K562 (cell line): ENCODE data around the gene MAST4. TPM values are rescaled to one million over a fixed set of nuclear protein-coding genes. Genes with fewer than 3 reads are reported as not detected.

Experiments used
- ATAC-seq: fragments of 200-7000 bp; cut with Tn5 transposase; 3 replicates; pipeline ENCODE4 v1.9.1; 2020; ENCODE audit warnings: moderate library complexity
- BruUV-seq: library from RNA; stranded (reverse); fragments of 400-500 nt; replicated peaks from 2 replicates; lab custom pipeline; 2021; lab: Mats Ljungman, UMichigan
- CTCF ChIA-PET: fragments of 300-600 bp; formaldehyde crosslinking; extraction: SDS; loops from one replicate; lab custom pipeline; 2021; ENCODE audit warnings: low intra/inter-chr PET ratio; lab: Yijun Ruan, JAX
- POLR2A ChIA-PET: fragments of 300-600, 350-650 bp; sonication (Branson Sonifier 250); formaldehyde crosslinking; extraction: SDS; loops from one replicate; lab custom pipeline; 2021; ENCODE audit warnings: antibody characterized with exemption, inconsistent platforms; lab: Yijun Ruan, JAX
- DNase-seq, 4 experiments: peaks; one replicate each; pipeline versions ENCODE4 v3.0.0 to v3.0.0-alpha.2; 2011 to 2018; ENCODE audit warnings: low spot score in 3 of 4, mixed read lengths in 3 of 4; ENCODE audit errors: extremely low read depth in 1 of 4
- FAIRE-seq: peaks from 2 replicates; lab custom pipeline; 2011; peaks lifted over from hg19 to GRCh38; lab: Jason Lieb, UNC
- H2AFZ ChIP-seq: 2 replicates; pipeline ENCODE4 v1.6.0; 2011; ENCODE audit warnings: low read depth, low read length, control low read depth, inconsistent platforms
- H3K27ac ChIP-seq: fragments of 200-600 bp; 3 replicates; pipeline ENCODE4 v1.8.0; 2011; ENCODE audit warnings: low read depth, mild to moderate bottlenecking, control low read depth, inconsistent platforms, low read length, moderate library complexity, mixed read lengths; ENCODE audit errors: extremely low read depth
- H3K27me3 ChIP-seq, 2 experiments: fragments of 300-600 bp in 1 of 2; 2 replicates in 1 of 2; 3 replicates in 1 of 2; pipeline versions ENCODE4 v1.6.0 to v1.8.0; 2011; ENCODE audit warnings: inconsistent platforms in 2 of 2, low read length in 2 of 2, mild to moderate bottlenecking in 1 of 2, mixed read lengths in 1 of 2, moderate library complexity in 1 of 2; ENCODE audit not compliant: control insufficient read depth in 2 of 2, insufficient read depth in 2 of 2
- H3K36me3 ChIP-seq: fragments of 300-600 bp; 3 replicates; pipeline ENCODE4 v1.8.0; 2011; ENCODE audit warnings: mild to moderate bottlenecking, low read length, inconsistent platforms; ENCODE audit not compliant: control insufficient read depth, insufficient read depth
- H3K4me1 ChIP-seq, 2 experiments: fragments of 200-600 bp in 1 of 2; replicated peaks in 1 of 2; 2 replicates in 1 of 2; 3 replicates in 1 of 2; pipeline versions ENCODE4 v1.5.1 to v1.8.0; 2011; ENCODE audit warnings: inconsistent platforms in 2 of 2, low read length in 2 of 2, mild to moderate bottlenecking in 1 of 2, mixed read lengths in 1 of 2, moderate library complexity in 1 of 2; ENCODE audit not compliant: control insufficient read depth in 2 of 2, insufficient read depth in 2 of 2
- H3K4me2 ChIP-seq: 2 replicates; pipeline ENCODE4 v1.6.1; 2011; ENCODE audit warnings: low read length, control low read depth, inconsistent platforms, mixed read lengths; ENCODE audit not compliant: insufficient read depth
- H3K4me3 ChIP-seq: fragments of 200-600 bp; sonication (generic), shearing (Covaris generic); 2 replicates; pipeline ENCODE4 v1.5.1; 2016; ENCODE audit warnings: control low read depth, inconsistent platforms
- H3K79me2 ChIP-seq: fragments of 200-600 bp; 3 replicates; pipeline ENCODE4 v1.8.0; 2011; ENCODE audit warnings: low read length, inconsistent platforms; ENCODE audit not compliant: control insufficient read depth, insufficient read depth
- H3K9ac ChIP-seq, 2 experiments: 2 replicates each; pipeline versions ENCODE4 v1.6.0 to v1.6.1; 2011; ENCODE audit warnings: low read depth in 2 of 2, low read length in 2 of 2, control low read depth in 1 of 2, inconsistent platforms in 1 of 2, mild to moderate bottlenecking in 1 of 2, mixed read lengths in 1 of 2; ENCODE audit not compliant: insufficient read depth in 1 of 2
- H3K9me1 ChIP-seq: one replicate; pipeline ENCODE4 v1.6.0; 2011; ENCODE audit warnings: inconsistent platforms, mild to moderate bottlenecking, low read length, moderate library complexity; ENCODE audit not compliant: control insufficient read depth, insufficient read depth
- H3K9me3 ChIP-seq: replicated peaks from 2 replicates; pipeline ENCODE4 v1.5.1; 2011; ENCODE audit warnings: low read depth, low read length, inconsistent platforms; ENCODE audit not compliant: control insufficient read depth, insufficient read depth
- H4K20me1 ChIP-seq: replicated peaks from 2 replicates; pipeline ENCODE4 v1.6.1; 2011; ENCODE audit warnings: low read length, inconsistent platforms, mixed read lengths; ENCODE audit not compliant: control insufficient read depth, insufficient read depth
- BRF1 ChIP-seq: IDR thresholded peaks from 3 replicates; pipeline ENCODE4 v1.6.1; 2011; ENCODE audit warnings: borderline replicate concordance, mild to moderate bottlenecking; ENCODE audit not compliant: insufficient read length; ENCODE audit errors: extremely low read depth
- C11orf30 ChIP-seq: fragments of 450-650 bp; IDR thresholded peaks from 2 replicates; pipeline ENCODE4 v1.6.1; 2016; ENCODE audit warnings: low read depth, mild to moderate bottlenecking
- CBX5 ChIP-seq: IDR thresholded peaks from 2 replicates; pipeline ENCODE4 v1.6.1; 2014; ENCODE audit warnings: low read depth, borderline replicate concordance
- HNRNPUL1 ChIP-seq: fragments of 200-400 bp; formaldehyde crosslinking; IDR thresholded peaks from 2 replicates; pipeline ENCODE4 v1.6.1; 2017; ENCODE audit warnings: low read length
- KAT2B ChIP-seq: IDR thresholded peaks from one replicate; pipeline ENCODE4 v1.6.1; 2012; ENCODE audit warnings: low read depth, mild to moderate bottlenecking, control low read depth, inconsistent platforms, low read length, moderate library complexity
- KDM4B ChIP-seq, 2 experiments: fragments of 450-650 bp in 1 of 2; sonication (generic) in 1 of 2; IDR thresholded peaks; 2 replicates each; pipeline ENCODE4 v1.6.1; 2016 to 2017; ENCODE audit warnings: borderline replicate concordance in 2 of 2, antibody characterized with exemption in 1 of 2, low read depth in 1 of 2, mild to moderate bottlenecking in 1 of 2
- MCM7 ChIP-seq, 2 experiments: fragments of 450-650 bp; IDR thresholded peaks; 2 replicates each; pipeline ENCODE4 v1.6.1; 2016 to 2018
- MECOM ChIP-seq: fragments of 250-450 bp; sonication (Bioruptor Pico); IDR thresholded peaks from 2 replicates; pipeline ENCODE4 v1.8.0; 2022; ENCODE audit warnings: inconsistent platforms
- MTA3 ChIP-seq: fragments of 450-650 bp; formaldehyde crosslinking; IDR thresholded peaks from 2 replicates; pipeline ENCODE4 v1.6.1; 2017; ENCODE audit warnings: mild to moderate bottlenecking, borderline replicate concordance
- PML ChIP-seq: IDR thresholded peaks from 2 replicates; pipeline ENCODE4 v1.6.1; 2012; ENCODE audit warnings: low read length, inconsistent platforms
- PYGO2 ChIP-seq: fragments of 450-650 bp; IDR thresholded peaks from 2 replicates; pipeline ENCODE4 v1.6.1; 2016; ENCODE audit warnings: mild to moderate bottlenecking, missing genetic modification characterization, moderate library complexity, missing compliant biosample characterization
- SMAD2 ChIP-seq: fragments of 150-350 bp; IDR thresholded peaks from 2 replicates; pipeline ENCODE4 v1.6.1; 2014; ENCODE audit warnings: low read depth, mild to moderate bottlenecking, low read length
- SMARCA5 ChIP-seq: fragments of 450-650 bp; IDR thresholded peaks from 2 replicates; pipeline ENCODE4 v1.6.1; 2016
- ZBED1 ChIP-seq: IDR thresholded peaks from 2 replicates; pipeline ENCODE4 v1.6.1; 2014
- ZNF165 ChIP-seq: fragments of 250-450 bp; sonication (Bioruptor Pico); IDR thresholded peaks from 2 replicates; pipeline ENCODE4 v1.4.0; 2020; ENCODE audit warnings: borderline replicate concordance
- ZNF175 ChIP-seq: fragments of 200-800 bp; sonication (Bioruptor generic); IDR thresholded peaks from 2 replicates; pipeline ENCODE4 v1.6.1; 2016; ENCODE audit warnings: low read depth, mild to moderate bottlenecking, missing genetic modification characterization, missing compliant biosample characterization
- ZNF41 ChIP-seq: fragments of 250-450 bp; sonication (Bioruptor Pico); conservative IDR thresholded peaks from 2 replicates; pipeline ENCODE4 v1.4.0; 2020; ENCODE audit warnings: mild to moderate bottlenecking
- WGBS: fragments of 100-300 bp; shearing (Covaris generic); methylation state at CpG from one replicate; pipeline ENCODE4 v1.1.6; 2016; ENCODE audit warnings: low coverage, mixed read lengths; ENCODE audit not compliant: insufficient coverage; ENCODE audit errors: missing lambda C conversion rate; 5-methylcytosine and 5-hydroxymethylcytosine counted together
- in situ Hi-C: fragments of 300-500 bp; cut with MboI; formaldehyde crosslinking; loops from 4 replicates; pipeline ENCODE4 v1.15.0; 2018; ENCODE audit warnings: inconsistent platforms, mixed read lengths
- intact Hi-C: fragments of 100-400 bp; cut with micrococcal nuclease; formaldehyde crosslinking; loops from 2 replicates; pipeline ENCODE4 v1.14.2; 2022
- polyA plus RNA-seq, 8 experiments: library from polyadenylated mRNA; depleted of rRNA in 4 of 8; stranded (reverse) in 5 of 8; unstranded in 3 of 8; fragments of >200 nt; fragmentation: Nextera tagmentation in 2 of 8; fragmentation: Illumina TruSeq in 1 of 8; extraction: Ambion mirVana in 2 of 8; extraction: Trizol in 1 of 8; gene quantifications; 2 replicates each; pipeline versions ENCODE4 v1.2.1 to v1.2.3, GENCODE V29; 2011 to 2014; ENCODE audit warnings: inconsistent platforms in 1 of 8, missing spikeins in 1 of 8
- total RNA-seq, 7 experiments: library from RNA; depleted of rRNA in 6 of 7; stranded (reverse); fragments of >200 nt in 6 of 7; fragmentation: Illumina TruSeq in 2 of 7; extraction: Trizol in 2 of 7; gene quantifications; 2 replicates each; pipeline versions ENCODE4 v1.2.1 to v1.2.3, GENCODE V29; 2011 to 2021; ENCODE audit warnings: low replicate concordance in 1 of 7

The MAST4 gene
- total and polyA plus RNA-seq, 9 of the 15 experiments (the other 6 are each of a cell fraction or from before 2014, with no cell fraction given): 0.88 to 10.1 (median 5.2) TPM

GRCh38 chr5:66612226-66612625, 16.0 kb downstream of the MAST4 start:
- FAIRE-seq: no peak
- DNase-seq: no peak
- Histone ChIP-seq H3K27me3 (no peaks in the 10 kb centered on the region), H3K4me1 (no peaks in the 10 kb centered on the region), H3K36me3 (no peaks in the 10 kb centered on the region), H3K9me1 (no peaks in the 10 kb centered on the region), H3K27ac (no peak overlapping the region), H3K79me2 (no peaks in the 10 kb centered on the region)
- ATAC-seq: no peak
- POLR2A ChIA-PET: no interaction called here
- in situ Hi-C loops: no loop called here
- no TSS peak for BruUV-seq
- TF ChIP-seq MTA3 (no peak), SMAD2 (no peak), ZNF41 (CRISPR knock-in tag) (no peak), KDM4B (IDR thresholded peaks at IDR 0.05; ENCODE audit: borderline replicate concordance in 2 of 2, low read depth in 1 of 2) (no peak), SMARCA5 (no peak), ZBED1 (no peak), PML (no peak), MCM7 (IDR thresholded peaks at IDR 0.05) (no peak), ZNF175 (CRISPR knock-in tag) (no peak), HNRNPUL1 (no peak), KAT2B (no peak), ZNF165 (CRISPR knock-in tag) (no peak), MECOM (CRISPR knock-in tag) (no peak), CBX5 (no peak), C11orf30 (no peak), BRF1 (no peak), PYGO2 (tag) (no peak)
- TF ChIP-seq, all 486 proteins: peak for 0
- H4K20me1 ChIP-seq: no peaks in the 10 kb centered on the region
- intact Hi-C loops: no loop called here
- no peak overlapping the region for H3K9ac ChIP-seq
- no peaks in the 10 kb centered on the region for H3K9me3 ChIP-seq
- no peak overlapping the region for H3K4me3 ChIP-seq
- WGBS: 0% methylated on average over 5 of the region's 5 CpGs
- H3K4me2 ChIP-seq: no peak overlapping the region
- no peak overlapping the region for H2AFZ ChIP-seq
- CTCF ChIA-PET: no interaction called here
